ENCODE measurements around the gene CLK3. TPM values are rescaled to one million over a fixed set of nuclear protein-coding genes. Genes with fewer than 3 reads are reported as not detected.

Gene CLK3
- total and polyA plus RNA-seq, 2 donors (not counting 3 experiments of a cell fraction or from before 2014, with no cell fraction given), result 75.5 to 121 TPM

GRCh38 chr15:74605795-74606150 is 9.9 kb upstream of the CLK3 start:
- no peaks in the 10 kb centered on the region for H3K36me3 ChIP-seq (ENCODE audit: control insufficient read depth in 2 of 2, extremely low read depth in 1 of 2, insufficient read depth in 2 of 2, low read length in 2 of 2)
- H4K20me1 ChIP-seq (replicated peaks; ENCODE audit: control insufficient read depth, extremely low read depth, insufficient read depth, low read length), result no peaks in the 10 kb centered on the region
- no peak for TF ChIP-seq FOS (IDR thresholded peaks at IDR 0.05; ENCODE audit: borderline replicate concordance, insufficient read depth, low read length)
- TF ChIP-seq MAX (IDR thresholded peaks at IDR 0.05; ENCODE audit: insufficient read depth, insufficient read length), result no peak
- no peak for TF ChIP-seq POLR2AphosphoS5 (IDR thresholded peaks at IDR 0.05; ENCODE audit: insufficient read depth, low read depth, low read length)
- TF ChIP-seq CTCF (IDR thresholded peaks at IDR 0.05; ENCODE audit: extremely low read depth in 1 of 2, insufficient read depth in 1 of 2, low read depth in 1 of 2, low read length in 2 of 2), result no peak
- no peak for TF ChIP-seq JUN (IDR thresholded peaks at IDR 0.05; ENCODE audit: borderline replicate concordance, insufficient read depth, insufficient read length, low read depth)
- TF ChIP-seq EZH2 (IDR thresholded peaks at IDR 0.05; ENCODE audit: borderline replicate concordance, low read depth, low read length, severe bottlenecking), result no peak
- TF ChIP-seq GATA2 (IDR thresholded peaks at IDR 0.05; ENCODE audit: insufficient read depth, insufficient read length, low read depth, low read length), result no peak
- no peak for TF ChIP-seq POLR2A (IDR thresholded peaks at IDR 0.05; ENCODE audit: low read depth, low read length)
- no peak for TF ChIP-seq MYC (IDR thresholded peaks at IDR 0.05; ENCODE audit: low read depth, low read length)
- no peaks in the 10 kb centered on the region for H3K9me1 ChIP-seq (replicated peaks; ENCODE audit: control insufficient read depth, extremely low read depth, insufficient read depth, low read length)
- intact Hi-C loops (cut with micrococcal nuclease), result no loop called here
- FAIRE-seq (no peak), DNase-seq (ENCODE audit: low read depth, low spot score) (no peak)
- ChIA-PET POLR2A (no interaction called here), CTCF (no interaction called here)
- dilution Hi-C loops (cut with MboI; ENCODE audit: extremely low pct_ligation_motif_present, low sequenced_read_pairs), result no loop called here
- no peak overlapping the region for H2AFZ ChIP-seq (ENCODE audit: low read depth, low read length)
- no peaks in the 10 kb centered on the region for H3K9me3 ChIP-seq (replicated peaks; ENCODE audit: control insufficient read depth, insufficient read depth, low read length)
- H3K4me2 ChIP-seq (ENCODE audit: insufficient read depth, low read length), result no peak overlapping the region
- no peaks in the 10 kb centered on the region for H3K79me2 ChIP-seq (ENCODE audit: control insufficient read depth, insufficient read depth, low read length)
- no peak overlapping the region for H3K4me3 ChIP-seq (replicated peaks in 1 of 3; ENCODE audit: insufficient read depth in 1 of 3, low read depth in 1 of 3, low read length in 3 of 3)
- H3K27ac ChIP-seq (ENCODE audit: insufficient read depth, low read depth, low read length), result no peak overlapping the region
- no TSS peak for BruUV-seq (replicated peaks)
- H3K27me3 ChIP-seq (ENCODE audit: control insufficient read depth in 2 of 2, insufficient read depth in 2 of 2, low read length in 2 of 2), result no peaks in the 10 kb centered on the region
- H3K4me1 ChIP-seq (ENCODE audit: control insufficient read depth, extremely low read depth, insufficient read depth, low read length), result no peaks in the 10 kb centered on the region
- H3K9ac ChIP-seq (replicated peaks; ENCODE audit: extremely low read depth, insufficient read depth, low read length), result no peak overlapping the region

Measured in endothelial cell of umbilical vein (primary cell).